Suprapubic skin (tissue), 4 donors: Measurements from ENCODE around the gene RENBP.

ENCODE experiments used
- CTCF ChIP-seq, 2 donors: fragments of 200-600 bp in 1 of 2; fragments of 450-650 bp in 1 of 2; sonication (generic) in 1 of 2; IDR thresholded peaks; one replicate each; pipeline ENCODE4 v1.5.1; 2016 to 2019; ENCODE audit warnings: antibody characterized with exemption in 2 of 2, mild to moderate bottlenecking in 1 of 2, moderate library complexity in 1 of 2
- EP300 ChIP-seq: sonication (generic); formaldehyde crosslinking; IDR thresholded peaks from one replicate; pipeline ENCODE4 v1.6.1; 2017; ENCODE audit warnings: antibody characterized with exemption
- POLR2A ChIP-seq, 2 donors: fragments of 450-650 bp; IDR thresholded peaks; one replicate each; pipeline ENCODE4 v1.6.1; 2017; ENCODE audit warnings: antibody characterized with exemption in 2 of 2, mild to moderate bottlenecking in 2 of 2, moderate library complexity in 2 of 2
- POLR2AphosphoS5 ChIP-seq, 3 donors: sonication (generic); formaldehyde crosslinking; IDR thresholded peaks; one replicate each; pipeline ENCODE4 v1.6.1; 2017; ENCODE audit warnings: antibody characterized with exemption in 3 of 3

GRCh38 chrX:153944800-153945150 is 332 bp upstream of the RENBP start:
- TF ChIP-seq CTCF (IDR thresholded peaks at IDR 0.05), result no peak
- TF ChIP-seq POLR2A (IDR thresholded peaks at IDR 0.05), result no peak
- TF ChIP-seq POLR2AphosphoS5 (IDR thresholded peaks at IDR 0.05), result no peak
- no peak for TF ChIP-seq EP300
